Stimulated activated CD8-positive, alpha-beta memory T cell treated with anti-CD3 and anti-CD28 coated beads, Interleukin-2, amount 100 ng/mL, for 48 hours (primary cell): ENCODE data around the gene NLGN4X.
"Not testable (repeated sequence)": the region's sequence is repeated elsewhere in the genome, so short reads cannot be mapped to it uniquely, and the experiment has no call there.

Experiments
- DNase-seq, 2 donors: peaks; one replicate each; pipeline ENCODE4 v3.0.0-alpha.2; 2020; ENCODE audit warnings: low read depth in 2 of 2

The NLGN4X gene

DNA sequence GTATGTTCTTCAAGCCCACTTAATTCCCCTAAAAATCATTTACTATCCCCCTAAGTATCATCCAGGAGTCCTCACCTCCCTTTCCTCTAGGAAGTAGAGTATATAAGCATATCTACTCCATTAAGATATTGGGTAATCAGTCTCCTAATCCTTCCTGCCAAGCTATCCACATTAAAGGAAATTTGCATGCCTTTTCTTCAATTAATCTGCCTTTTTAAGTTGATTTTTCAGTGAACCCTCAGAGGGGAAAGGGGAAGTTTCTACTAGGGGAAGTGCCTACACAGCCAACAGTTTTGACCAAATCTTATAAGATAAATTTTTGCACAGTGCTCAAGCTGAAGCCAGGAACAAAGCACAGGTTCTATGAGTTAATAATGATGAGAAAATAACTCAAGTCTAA lies 222.8 kb downstream of the NLGN4X start:
- DNase-seq = no peak

DNA sequence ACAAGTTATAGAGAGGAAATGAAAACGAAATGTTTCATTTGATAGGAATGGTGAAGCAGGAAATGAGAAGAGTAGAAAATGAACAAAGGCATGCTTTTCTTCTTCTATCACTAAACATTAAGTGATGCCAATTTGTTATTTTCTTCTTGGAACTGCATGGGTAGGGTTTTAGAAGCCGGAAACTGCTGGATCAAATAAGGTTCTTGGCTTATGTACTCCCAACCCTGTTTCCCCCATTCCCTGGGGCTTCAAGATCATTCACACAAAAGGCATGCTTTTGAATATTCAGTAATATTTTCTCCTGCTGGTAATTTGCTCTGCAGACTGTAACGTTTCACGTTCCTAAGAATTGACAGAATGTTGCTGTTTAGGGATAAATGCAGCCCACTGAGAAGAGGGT lies 224.1 kb downstream of the NLGN4X start:
- no peak for DNase-seq

DNA sequence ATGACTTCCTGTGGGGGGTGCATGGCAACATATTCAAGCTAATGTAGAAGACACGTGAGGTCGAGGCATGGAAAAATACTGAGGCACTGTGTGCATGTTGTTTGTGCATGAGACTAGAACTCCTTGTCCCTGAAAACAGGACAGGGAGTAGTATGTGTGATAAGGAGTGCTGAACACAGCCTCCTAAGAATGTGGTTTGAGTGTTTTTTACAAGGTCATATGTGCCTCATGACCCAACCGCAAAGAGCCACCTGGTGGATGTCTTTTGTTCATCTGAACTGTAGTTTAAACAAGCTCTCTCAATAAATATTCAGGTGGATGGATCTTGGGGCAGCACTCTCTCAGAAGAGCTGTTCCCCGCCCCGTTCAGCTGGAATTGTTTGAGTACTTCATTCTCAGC lies 226.6 kb downstream of the NLGN4X start:
- no peak for DNase-seq

DNA sequence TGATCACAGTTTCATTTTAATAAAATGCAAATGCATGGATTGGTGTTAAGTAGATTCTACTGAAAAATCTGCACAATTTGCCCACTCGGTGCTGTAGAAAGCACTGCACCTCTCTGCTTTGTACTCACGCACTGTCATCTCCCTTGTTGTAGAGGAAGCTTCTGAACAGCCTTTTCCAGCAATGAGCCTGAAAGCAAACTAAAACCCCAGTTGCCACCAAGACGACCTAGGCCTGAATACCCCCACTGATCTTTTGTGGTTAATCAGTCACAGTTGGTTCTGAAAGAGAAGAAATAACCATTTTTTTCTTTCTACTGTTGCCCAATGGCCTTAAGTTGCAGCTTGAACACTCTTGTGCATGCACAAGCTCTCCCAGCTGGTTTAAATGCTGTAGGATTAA lies 229.8 kb downstream of the NLGN4X start:
- DNase-seq = no peak

DNA sequence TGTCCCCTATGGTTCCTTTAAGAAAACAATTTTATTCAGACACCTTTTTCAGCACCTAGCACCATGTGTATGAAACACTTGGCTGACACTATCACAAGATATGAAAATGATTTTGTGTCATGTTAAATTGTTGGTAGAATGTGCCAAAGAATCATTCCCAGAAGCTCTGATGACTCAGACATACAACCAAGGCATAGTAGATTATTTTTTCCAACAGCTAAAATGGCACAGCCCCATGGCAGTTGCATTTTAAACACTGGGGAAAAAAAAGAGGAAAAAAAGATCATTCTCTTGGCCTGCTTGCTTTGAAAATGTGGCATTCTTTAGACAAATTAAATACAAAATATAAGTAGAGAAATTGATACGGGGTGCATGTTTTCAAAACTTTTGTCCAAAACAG lies 230.2 kb downstream of the NLGN4X start:
- no peak for DNase-seq

DNA sequence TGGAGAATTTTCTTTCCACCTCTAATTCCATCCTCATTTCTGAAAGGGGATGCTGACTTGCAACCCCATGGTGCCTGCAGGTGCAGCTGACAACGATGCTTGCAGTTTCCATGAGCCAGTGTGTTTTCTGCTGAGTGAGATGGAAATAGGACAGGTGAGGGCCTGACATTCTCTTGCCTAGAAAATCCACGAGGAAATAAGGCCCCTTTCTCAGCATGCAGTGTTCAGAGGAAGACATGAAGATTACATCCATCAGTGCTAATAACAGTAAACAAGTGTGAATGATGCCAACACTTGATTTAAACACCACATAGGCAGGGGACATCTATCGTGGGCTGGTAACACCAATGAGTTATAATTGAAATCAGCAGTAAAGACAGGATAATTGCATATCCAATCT lies 237.3 kb downstream of the NLGN4X start:
- DNase-seq = no peak

DNA sequence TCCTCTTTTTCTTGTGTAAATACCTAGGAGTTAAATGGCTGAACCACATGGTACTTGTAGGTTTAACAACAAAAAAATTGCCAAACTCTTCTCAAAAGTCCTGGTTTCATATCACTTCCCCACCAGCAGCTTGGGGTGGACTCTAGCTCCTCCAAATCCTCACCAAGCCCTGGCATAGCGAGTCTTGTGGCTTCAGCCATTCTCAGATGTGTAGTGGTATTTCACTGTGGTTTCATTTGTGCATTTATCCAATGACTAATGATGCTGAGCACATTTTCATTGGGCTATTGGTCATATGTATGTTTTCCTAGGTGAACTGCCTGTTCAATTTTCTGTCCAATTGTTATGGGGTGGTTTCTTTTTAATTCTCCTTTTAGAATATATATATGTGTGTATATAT lies 249.3 kb downstream of the NLGN4X start:
- DNase-seq = no peak

DNA sequence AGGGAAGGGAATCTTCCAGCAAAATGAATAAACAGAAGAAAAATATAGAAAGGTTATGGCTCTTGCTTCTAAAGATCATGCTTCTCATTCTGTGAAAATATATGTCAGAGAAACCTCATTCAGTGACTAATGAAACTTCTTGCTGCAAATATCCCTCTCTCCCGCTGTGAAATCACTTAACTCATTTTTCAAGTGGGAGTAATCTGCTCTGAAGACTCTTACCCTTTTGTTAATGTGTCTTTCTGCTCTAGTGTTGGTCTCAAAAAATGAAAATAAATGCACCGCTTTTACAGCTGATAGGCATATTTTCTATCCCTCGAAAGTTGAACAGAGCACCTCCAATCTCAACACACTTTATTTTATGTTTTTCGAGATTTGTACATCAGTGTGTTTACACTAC lies 252.3 kb downstream of the NLGN4X start:
- DNase-seq = no peak

DNA sequence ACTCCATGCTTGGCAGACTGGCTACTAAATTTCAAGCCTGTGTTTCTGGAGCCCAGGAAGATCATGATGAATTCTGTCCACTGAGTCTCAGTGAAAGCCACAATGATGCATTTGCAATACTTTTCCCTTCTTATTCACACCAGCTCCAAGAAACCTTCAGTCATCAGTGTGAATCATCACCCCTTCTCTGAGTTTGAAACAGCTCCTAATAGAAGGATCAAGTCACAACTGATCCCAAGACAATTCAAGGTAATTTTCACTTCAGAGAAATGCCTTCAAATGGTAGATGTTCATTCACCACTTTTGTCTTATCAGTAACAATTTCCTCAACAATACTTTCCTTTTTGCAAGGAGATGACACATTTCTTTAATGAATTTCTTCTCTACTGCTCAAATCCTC lies 257.4 kb downstream of the NLGN4X start:
- DNase-seq = no peak

DNA sequence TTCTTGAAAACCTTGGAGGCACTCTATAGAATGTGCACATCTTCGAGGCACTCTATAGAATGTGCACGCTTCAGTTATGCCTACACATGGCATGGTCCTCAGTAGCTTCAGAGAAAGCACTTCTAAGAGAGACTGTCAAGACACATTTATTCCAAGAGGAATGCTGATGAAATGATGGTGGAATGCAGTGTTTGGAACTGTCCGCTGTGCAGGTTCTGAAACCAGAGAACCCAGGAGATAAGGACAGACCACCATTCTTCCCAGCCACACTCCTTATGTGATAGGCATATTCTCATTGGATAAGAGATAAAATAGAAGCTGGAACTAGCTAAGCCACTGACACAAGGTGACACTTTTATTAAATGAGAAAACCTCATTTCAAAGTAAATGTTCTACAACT lies 263.3 kb downstream of the NLGN4X start:
- DNase-seq = no peak

DNA sequence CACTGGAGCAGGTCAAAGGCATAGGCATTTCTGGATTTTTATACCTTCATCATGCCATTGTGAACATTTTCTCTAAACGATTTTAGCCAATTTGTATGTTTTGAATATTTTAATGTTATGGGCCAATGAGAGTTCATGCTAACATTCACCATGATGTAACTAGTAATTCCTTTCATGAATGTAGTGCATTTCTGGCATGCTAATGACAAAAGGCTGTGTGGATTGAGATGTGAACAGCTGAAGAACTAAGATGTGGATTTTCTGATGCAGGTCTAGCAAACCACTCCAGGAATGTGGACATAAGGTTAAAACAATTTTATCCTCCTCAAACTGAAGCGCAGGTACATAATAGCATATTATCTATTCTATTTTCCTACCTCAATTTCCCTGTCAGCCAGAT lies 269.4 kb downstream of the NLGN4X start:
- no peak for DNase-seq

DNA sequence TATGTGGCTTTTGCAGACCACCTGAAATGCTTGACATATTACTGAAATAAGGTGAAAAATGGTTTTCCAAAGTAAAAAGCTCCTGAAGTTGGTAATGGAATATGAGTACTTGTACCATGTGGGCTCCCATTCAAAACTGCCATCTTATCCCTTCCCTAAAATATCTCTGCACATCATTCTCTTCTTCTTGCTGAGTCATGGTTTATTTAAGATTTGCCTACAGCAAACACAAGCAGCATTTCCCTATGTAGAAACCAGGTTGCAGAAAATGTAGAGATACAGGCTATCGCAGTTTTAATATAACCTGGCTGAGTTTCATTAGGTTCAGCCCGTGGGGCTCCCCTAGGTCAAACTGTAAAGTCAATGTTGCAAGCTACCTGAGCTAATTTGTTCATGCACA lies 270.1 kb downstream of the NLGN4X start:
- DNase-seq = no peak

DNA sequence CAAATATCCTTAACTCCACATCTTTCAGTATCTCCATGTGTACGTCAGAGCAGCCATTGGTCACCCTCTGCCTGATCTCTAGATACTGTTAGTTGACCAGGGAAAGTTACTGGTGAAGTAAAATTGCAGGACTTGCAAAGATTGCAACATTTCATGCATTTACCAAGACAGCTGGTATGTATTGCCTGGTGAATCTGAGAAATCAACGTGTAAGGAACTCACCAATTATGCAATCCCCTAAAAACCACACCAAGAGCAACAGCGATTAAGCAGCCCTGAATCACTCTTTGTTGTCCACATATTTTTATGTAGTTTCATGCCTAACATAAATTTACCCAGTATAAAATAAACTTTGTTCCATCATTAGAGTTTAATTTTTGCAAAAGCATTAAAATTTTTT lies 271.2 kb downstream of the NLGN4X start:
- no peak for DNase-seq

DNA sequence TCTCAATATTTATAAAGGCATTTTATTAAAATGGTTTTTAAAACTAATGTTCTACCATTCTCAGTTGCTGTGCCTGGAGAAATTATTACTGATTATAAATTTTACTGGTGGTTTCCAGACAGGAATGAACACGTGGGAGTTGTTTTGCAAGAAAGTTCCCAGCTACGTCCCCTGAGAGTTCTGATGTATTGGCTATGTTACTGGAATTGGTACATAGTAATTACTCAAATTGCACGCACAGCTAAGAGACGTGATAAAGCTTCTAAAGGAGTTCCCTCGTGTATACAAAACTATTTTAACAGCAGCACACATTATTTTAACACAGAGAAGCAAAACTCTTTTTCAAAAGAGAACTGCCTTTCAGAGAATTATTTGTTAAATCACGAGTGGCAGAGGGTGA lies 292.2 kb downstream of the NLGN4X start:
- DNase-seq = no peak

DNA sequence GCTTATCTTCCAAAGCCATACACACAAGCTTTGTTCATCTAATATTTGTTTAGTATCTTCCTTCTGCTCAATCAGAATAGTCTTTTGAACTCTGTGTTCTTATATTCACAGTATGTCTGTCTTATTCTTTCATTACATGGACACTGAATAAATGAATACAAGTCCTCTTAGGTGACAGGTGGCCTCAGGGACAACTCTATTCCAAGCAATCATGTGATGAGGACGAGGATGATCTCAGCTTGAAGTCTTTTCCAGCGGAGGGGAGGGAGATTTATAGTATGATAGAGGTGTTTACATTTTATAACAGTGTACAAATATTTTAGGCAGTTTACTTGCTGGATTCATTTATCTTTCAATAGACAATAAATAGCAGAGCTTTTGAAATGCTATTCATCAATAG lies 300.4 kb downstream of the NLGN4X start:
- no peak for DNase-seq

DNA sequence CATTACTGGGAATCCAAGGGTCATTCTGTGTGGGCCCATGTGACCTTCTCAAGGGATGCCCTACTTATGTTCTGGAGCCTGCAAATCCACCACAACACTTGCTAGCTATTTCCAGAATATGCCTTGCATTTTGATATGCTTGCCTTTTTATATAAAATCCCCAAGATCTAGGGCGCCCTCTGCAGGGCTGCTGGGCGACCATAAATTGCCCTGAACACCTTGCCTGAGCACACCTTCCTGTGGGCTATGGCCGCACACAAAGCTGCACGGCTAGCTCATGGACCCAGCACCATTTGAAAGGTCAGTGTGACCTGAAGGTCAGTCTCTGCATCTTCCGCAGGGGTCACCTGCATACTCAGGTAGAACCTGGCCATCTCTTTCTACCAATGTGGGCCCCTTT lies 311.7 kb downstream of the NLGN4X start:
- DNase-seq = no peak

DNA sequence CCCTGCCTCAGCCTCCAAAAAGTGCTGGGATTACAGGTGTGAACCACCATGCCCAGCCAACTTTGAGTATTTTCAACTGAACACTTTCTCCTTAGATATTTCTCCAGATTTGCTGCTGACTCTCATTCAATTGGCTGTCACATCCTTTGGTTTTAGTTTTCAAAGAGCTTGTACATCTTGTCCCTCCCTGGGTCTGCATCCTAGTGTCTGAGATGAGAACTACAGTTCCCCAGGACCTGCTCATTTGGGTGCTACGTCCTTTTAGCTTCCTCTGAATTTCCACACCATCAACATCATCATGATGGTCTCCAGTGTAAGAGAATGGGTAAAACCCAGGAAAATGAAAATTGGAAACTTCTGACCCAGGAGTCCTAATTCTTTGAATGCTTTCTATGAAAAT lies 312.9 kb downstream of the NLGN4X start:
- no peak for DNase-seq

DNA sequence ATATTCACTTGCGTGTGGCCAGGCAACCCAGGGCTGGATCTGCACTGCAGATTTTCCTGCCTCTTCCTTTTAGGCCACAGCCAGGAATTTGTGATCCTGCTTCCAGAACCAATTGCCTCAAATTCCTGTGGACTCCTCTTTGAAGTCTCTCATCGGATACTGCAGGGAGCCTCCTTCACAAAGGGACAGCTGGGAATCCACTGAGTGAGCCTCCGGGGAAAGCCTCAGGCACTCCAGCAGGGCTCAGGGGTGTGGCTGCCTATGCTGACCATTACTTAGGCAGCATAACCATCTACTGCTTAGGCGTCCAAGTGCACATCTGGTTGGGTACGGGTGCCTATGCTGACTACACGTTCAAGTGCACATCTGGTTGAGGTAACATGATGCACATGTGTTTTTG lies 321.5 kb downstream of the NLGN4X start:
- DNase-seq = no peak

DNA sequence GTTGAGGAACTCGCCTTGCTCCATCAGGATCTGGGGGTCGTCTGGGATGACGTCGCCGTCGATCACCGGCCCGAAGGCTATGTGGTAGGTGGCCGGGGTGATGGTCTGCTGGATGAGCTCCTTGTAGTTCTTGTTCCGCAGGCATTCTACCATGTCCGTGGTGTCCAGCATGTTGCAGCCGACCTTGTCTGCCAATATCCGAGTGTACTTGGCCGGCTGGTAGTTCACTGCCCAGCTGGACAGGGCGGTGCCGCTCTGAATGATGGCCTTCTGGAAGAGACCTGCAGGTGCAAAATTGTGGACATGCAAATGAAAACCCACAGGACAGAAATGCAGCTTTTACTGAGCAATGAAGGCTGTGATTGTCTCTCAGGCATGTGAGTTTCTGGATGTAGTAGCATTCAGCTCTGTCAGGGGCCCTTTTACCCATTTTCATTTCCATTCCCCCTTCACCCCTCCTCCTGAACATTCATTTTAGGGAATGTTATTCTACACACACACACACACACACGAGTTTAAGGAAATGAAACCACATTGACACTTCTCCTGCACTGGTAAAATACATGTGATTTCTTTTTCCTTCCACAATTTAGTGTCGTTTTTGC lies 325.0 kb downstream of the NLGN4X start:
- not testable (repeated sequence) for DNase-seq

DNA sequence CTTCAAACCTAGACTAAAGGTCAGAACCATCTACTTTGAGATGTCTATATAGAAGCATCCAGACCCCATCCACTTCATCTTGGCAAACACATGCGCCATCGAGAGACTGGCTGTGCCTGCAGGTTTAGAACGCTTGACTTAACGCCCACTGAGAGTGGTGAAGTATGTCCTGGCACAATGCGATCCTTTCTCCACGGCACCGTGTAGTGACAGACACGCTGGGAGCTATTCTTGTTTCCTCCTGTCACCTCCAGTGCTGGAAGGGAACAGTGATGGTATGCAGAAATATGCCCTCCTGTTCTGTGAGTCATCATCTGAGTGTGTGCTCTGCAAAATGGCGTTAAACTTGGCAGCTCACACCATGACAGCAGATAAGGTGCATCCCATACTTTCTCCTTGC lies 330.2 kb downstream of the NLGN4X start:
- no peak for DNase-seq

DNA sequence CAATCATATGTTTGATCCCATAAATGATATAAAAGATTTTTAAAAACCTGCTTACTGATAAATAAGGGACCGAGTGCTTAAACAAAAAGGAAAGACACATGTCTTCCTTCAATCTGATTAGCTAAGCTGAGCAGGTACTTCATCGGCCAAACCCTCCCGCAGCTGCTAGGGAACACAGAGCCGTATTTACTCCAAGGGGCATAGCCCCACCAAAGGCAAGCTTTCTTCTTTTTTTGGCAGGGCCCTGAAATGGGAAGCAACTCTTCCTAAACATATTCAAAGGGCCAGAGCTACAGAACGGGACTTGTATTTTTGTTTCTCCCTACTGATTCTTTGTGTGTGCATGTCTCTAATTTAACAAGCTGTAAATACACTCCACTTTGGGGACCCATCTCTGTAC lies 337.3 kb downstream of the NLGN4X start:
- no peak for DNase-seq

DNA sequence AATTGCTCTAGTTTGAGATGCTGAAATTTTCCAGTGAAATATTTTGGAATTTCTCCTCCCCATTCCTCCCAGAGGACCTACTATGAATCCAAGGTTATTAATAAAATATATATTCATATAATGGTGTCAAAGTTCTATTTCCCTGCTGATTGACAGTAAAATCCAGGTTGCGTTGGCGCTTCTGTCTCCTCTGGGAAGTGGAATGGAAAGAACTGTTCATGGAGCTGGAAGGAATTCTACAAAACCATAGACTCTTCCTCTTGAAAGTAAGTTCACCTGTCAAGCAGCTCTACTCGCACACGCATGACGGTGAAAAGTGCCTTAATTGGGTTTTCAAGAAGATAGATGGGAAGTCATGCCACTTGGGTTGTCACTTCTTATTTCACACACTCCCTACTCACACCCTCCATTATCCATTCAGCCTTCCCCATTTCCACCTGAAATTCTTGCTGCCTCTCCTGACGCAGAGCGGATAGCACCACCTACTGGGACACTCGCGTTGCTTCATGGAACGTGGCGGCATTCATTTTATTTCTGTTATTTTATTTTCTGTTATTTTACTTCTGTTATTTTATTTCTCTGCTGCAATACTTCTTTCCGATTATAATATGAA lies 351.6 kb downstream of the NLGN4X start:
- no peak for DNase-seq

DNA sequence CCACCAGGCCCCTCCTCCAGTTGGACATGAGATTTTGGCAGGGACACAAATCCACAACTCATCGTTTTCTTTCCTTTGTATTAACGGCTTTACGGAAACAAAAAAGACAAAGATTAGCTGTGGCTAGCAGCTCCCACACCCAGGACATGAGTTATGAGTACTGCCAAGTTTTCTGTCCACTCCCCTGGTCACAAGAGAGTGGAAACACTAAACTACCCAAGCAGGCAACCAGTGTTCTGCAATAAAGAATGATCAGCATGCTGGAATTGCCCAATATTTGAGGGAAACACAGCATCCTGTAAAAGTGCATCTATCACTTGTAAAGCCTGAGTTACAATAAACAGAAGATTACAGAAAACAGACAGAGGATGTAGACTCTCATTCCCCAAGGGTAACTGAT lies 358.4 kb downstream of the NLGN4X start:
- no peak for DNase-seq

DNA sequence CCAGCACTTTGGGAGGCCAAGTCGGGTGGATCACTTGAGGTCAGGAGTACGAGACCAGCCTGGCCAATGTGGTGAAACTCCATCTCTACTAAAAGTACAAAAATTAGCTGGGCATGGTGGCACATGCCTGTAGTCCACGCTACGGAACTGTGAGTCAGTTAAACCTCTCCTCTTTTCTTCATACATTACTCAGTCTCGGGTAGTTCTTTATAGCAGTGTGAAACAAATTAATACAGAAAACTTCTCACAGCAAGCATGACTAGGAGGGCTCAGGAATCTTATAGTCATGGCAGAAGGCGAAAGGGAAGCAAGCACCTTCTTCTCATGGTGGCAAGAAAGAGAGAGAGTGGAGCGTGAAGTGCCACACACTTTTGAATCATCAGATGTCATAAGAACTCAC lies 358.9 kb downstream of the NLGN4X start:
- no peak for DNase-seq
